Chondrocyte (in vitro differentiated cells): ENCODE data around the gene TMEM269. TPM values are rescaled to one million over a fixed set of nuclear protein-coding genes. Genes with fewer than 3 reads are reported as not detected.

ENCODE experiments used
- DNase-seq: peaks from one replicate; pipeline ENCODE4 v3.0.0; 2021; ENCODE audit warnings: mixed read lengths, low spot score
- H3K27ac Mint-ChIP-seq: one replicate; pipeline ENCODE4 v1.8.0; 2021; ENCODE audit warnings: mild to moderate bottlenecking, moderate library complexity, mixed read lengths; ENCODE audit not compliant: unreplicated experiment
- H3K27me3 Mint-ChIP-seq: 2 replicates; pipeline ENCODE4 v1.8.0; 2021; ENCODE audit warnings: low read depth, mixed read lengths
- H3K36me3 Mint-ChIP-seq: 2 replicates; pipeline ENCODE4 v1.8.0; 2021; ENCODE audit warnings: low read depth, mixed read lengths
- H3K4me1 Mint-ChIP-seq: 2 replicates; pipeline ENCODE4 v1.8.0; 2021; ENCODE audit warnings: low read depth, mild to moderate bottlenecking, mixed read lengths
- H3K4me3 Mint-ChIP-seq: one replicate; pipeline ENCODE4 v1.8.0; 2021; ENCODE audit warnings: mild to moderate bottlenecking, moderate library complexity, mixed read lengths; ENCODE audit not compliant: unreplicated experiment
- H3K9me3 Mint-ChIP-seq: 2 replicates; pipeline ENCODE4 v1.8.0; 2021; ENCODE audit warnings: low read depth, mixed read lengths
- total RNA-seq: library from RNA; stranded (reverse); gene quantifications from 3 replicates; pipeline ENCODE4 v1.2.1, GENCODE V29; 2021
- TF ChIP-seq, protein P1 (sequence below): fragments of 200-600 bp; sonication (generic); IDR thresholded peaks from 2 replicates; pipeline ENCODE4 v1.5.0; 2021; ENCODE audit warnings: antibody characterized with exemption, mild to moderate bottlenecking, moderate library complexity

Gene TMEM269
- total RNA-seq, 1 donor from 2014 or later, result 0.20 TPM

DNA sequence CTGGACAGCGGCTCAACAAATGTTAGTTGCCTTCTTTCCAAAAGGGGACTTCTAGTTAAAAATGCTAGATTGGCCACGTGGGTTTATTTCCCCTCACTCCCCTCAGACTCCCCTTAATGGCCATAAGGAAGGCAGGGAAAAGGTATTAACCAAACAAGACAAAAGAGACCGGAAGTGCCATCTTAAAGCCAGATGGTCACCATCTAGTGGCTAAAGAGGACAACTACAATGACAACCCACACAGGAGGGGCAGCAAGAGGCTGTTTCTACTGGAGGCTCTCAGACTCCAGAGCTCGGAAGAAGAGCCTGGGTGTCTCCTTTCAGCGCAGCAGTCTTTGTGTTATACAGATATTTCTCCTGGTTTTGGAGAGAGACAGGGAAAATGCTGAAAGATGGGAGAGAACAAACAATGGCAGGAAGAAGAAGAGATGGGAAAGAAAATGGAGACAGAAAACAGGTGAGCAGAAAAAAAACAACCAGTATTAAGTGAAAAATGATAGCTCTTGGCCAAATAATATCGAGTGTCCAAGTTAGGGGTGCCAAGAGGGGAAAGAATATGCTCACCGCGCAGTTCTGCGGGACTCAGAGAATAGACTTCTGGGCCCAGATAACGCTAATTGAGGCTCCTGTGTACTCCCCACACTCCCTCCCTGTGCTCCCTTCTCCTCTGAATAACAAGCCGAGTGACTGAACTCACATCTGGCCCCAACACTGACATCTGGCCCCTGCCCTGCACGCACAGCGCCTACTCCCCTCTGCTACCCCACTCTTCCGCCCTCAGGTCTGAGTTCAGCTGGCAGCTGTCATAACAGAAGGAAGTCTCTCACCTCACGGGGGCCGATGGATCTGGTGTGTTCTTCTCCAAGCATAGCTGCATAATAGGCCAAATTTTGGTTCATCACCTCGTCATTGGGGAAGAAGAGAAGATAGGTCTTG lies 27.6 kb upstream of the TMEM269 start:
- H3K9me3 Mint-ChIP-seq, result no peaks in the 10 kb centered on the region
- no peak for DNase-seq
- peak overlapping the region; percentile 78 for H3K27ac Mint-ChIP-seq
- H3K4me3 Mint-ChIP-seq, result no peak overlapping the region
- peaks cover 44% of the 10 kb centered on the region for H3K36me3 Mint-ChIP-seq
- H3K4me1 Mint-ChIP-seq, result peaks cover 14% of the 10 kb centered on the region
- TF ChIP-seq, protein P1, sequence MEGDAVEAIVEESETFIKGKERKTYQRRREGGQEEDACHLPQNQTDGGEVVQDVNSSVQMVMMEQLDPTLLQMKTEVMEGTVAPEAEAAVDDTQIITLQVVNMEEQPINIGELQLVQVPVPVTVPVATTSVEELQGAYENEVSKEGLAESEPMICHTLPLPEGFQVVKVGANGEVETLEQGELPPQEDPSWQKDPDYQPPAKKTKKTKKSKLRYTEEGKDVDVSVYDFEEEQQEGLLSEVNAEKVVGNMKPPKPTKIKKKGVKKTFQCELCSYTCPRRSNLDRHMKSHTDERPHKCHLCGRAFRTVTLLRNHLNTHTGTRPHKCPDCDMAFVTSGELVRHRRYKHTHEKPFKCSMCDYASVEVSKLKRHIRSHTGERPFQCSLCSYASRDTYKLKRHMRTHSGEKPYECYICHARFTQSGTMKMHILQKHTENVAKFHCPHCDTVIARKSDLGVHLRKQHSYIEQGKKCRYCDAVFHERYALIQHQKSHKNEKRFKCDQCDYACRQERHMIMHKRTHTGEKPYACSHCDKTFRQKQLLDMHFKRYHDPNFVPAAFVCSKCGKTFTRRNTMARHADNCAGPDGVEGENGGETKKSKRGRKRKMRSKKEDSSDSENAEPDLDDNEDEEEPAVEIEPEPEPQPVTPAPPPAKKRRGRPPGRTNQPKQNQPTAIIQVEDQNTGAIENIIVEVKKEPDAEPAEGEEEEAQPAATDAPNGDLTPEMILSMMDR, result peak; percentile 84
- H3K27me3 Mint-ChIP-seq, result no peaks in the 10 kb centered on the region

DNA sequence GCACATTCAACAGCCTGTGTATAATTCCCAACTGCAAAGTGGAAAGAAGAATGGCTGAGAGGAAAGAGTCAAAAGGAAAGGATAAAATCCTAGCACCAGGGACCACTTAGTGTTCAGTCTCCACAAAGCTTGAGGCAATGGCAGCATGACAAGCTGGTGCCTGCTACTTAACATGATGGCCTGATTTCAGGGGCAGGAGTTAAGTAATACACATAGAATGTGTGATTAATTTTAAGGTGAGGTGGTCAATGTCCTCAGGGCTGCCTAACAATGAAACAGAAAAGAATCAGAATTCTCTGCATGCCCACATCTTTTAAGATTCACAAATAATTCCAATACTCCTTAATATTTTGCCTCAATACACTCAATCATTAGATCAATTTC lies 26.9 kb upstream of the TMEM269 start:
- peaks cover 18% of the 10 kb centered on the region for H3K4me1 Mint-ChIP-seq
- H3K9me3 Mint-ChIP-seq, result no peaks in the 10 kb centered on the region
- no peak for DNase-seq
- H3K27me3 Mint-ChIP-seq, result no peaks in the 10 kb centered on the region
- H3K4me3 Mint-ChIP-seq, result no peak overlapping the region
- no peak overlapping the region for H3K27ac Mint-ChIP-seq
- TF ChIP-seq, protein P1, result no peak
- H3K36me3 Mint-ChIP-seq, result peaks cover 38% of the 10 kb centered on the region

DNA sequence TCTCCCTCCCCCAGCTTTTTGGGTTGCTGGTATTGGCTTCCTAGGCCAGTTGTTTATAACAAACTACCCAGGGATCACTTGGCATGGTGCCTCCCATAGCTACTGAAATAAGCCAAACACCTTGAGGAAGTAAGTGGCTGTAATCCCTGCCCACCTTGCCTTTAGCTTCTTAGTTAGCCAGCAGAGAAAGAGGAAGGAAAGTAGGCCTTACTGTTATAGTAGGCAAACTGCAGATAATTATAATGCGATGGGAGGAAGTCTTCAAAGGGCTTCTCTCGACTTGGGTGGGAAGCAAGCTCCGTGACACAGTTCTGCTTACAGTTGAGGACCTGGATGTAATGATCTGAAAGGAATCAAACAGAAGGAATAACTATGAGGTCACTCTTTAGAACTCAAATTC lies 26.1 kb upstream of the TMEM269 start:
- H3K36me3 Mint-ChIP-seq, result peaks cover 32% of the 10 kb centered on the region
- DNase-seq, result no peak
- no peak overlapping the region for H3K27ac Mint-ChIP-seq
- peaks cover 15% of the 10 kb centered on the region for H3K4me1 Mint-ChIP-seq
- H3K27me3 Mint-ChIP-seq, result no peaks in the 10 kb centered on the region
- no peaks in the 10 kb centered on the region for H3K9me3 Mint-ChIP-seq
- no peak overlapping the region for H3K4me3 Mint-ChIP-seq
- TF ChIP-seq, protein P1, result no peak

DNA sequence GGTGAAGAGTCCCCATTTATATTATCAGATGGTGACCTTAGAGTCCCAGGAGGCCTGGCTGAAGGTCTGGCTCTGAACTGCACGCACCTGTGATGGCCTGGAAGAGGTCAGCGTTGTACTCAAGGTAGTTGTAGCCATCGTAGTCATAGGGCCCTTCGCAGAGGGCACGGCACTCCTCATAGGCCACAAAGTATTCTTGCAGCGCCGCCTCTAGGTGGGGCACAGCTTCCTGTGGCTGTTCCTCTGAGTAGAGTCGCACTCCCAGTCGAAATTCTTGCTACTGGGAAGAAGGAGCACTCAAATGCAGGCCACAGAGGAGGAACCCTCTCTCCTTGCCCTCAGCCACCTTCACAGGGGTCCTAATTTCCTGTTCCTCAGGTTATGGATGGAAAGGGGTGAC lies 25.7 kb upstream of the TMEM269 start:
- Mint-ChIP-seq H3K27ac (no peak overlapping the region), H3K27me3 (no peaks in the 10 kb centered on the region), H3K36me3 (peaks cover 28% of the 10 kb centered on the region), H3K9me3 (no peaks in the 10 kb centered on the region), H3K4me1 (peaks cover 11% of the 10 kb centered on the region), H3K4me3 (no peak overlapping the region)
- TF ChIP-seq, protein P1, result peak; percentile 10
- no peak for DNase-seq

DNA sequence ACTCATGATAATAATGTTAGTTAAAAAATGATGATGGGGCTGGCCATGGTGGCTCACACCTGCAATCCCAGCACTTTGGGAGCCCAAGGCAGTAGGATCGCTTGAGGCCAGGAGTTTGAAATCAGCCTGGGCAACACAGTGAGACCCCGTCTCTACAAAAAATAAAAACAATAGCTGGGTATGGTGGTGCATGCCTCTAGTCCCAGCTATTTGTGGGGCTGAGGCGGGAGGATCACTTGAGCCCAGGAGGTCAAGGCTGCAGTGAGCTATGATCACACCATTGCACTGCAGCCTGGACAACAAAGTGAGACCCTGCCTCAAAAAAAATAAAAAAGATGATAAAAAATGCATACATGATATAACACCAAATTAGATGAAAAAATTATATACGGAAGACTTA lies 23.2 kb upstream of the TMEM269 start:
- H3K4me1 Mint-ChIP-seq, result peaks cover 10% of the 10 kb centered on the region
- peaks cover 14% of the 10 kb centered on the region for H3K36me3 Mint-ChIP-seq
- no peak for DNase-seq
- no peaks in the 10 kb centered on the region for H3K9me3 Mint-ChIP-seq
- peak overlapping the region; percentile 49 for H3K27ac Mint-ChIP-seq
- no peaks in the 10 kb centered on the region for H3K27me3 Mint-ChIP-seq
- TF ChIP-seq, protein P1, result no peak
- no peak overlapping the region for H3K4me3 Mint-ChIP-seq
